ENCODE measurements around the gene FKBP11.

FKBP11 gene

DNA sequence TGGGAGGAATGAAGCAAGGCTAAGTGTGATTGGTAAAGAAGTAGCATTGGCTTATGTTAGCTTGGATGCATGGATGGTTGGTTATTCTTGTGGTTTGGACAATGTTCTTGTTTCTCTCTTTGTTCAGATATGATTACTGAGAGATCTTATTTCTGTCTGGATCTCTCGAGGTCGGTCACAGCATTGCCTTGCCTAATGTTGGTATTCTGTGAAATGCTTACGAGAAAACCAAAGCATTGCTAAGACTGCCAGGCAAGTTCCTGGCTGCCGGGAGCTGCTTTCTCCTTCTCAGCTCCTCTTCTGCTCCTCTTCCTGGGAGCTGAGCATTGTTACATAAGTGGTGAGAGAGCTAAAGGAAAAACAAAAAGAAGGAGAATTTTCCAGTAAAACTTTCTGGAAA is 52.2 kb downstream of the FKBP11 start:
- no peak for DNase-seq (ENCODE audit: low read depth)
- H3K4me3 ChIP-seq (ENCODE audit: low read depth, low read length), result no peak overlapping the region
